Renal pelvis (tissue), 12 donors: ENCODE measurements around the gene SLC37A4. TPM values are rescaled to one million over a fixed set of nuclear protein-coding genes. Genes with fewer than 3 reads are reported as not detected.
"Not testable (repeated sequence)": the region's sequence is repeated elsewhere in the genome, so short reads cannot be mapped to it uniquely, and the experiment has no call there.

Experiments used
- DNase-seq: peaks from one replicate; pipeline ENCODE4 v3.0.0-alpha.2; 2013
- long read RNA-seq, 16 experiments: transcript quantifications; one replicate each; lab custom pipeline, GENCODE V29; 2026
- polyA plus RNA-seq, 3 donors: library from polyadenylated mRNA; unstranded; fragments of 120-200 nt; gene quantifications; one replicate each; pipeline ENCODE4 v1.2.1, GENCODE V29; 2013; ENCODE audit not compliant: insufficient read length in 3 of 3

SLC37A4 gene
- 100 to 1,000 TPM; 110 to 120 (median 112) TPM for polyA plus RNA-seq
- long read RNA-seq, donor 1, full-length matches to known transcripts: 27 of 67 reads
- long read RNA-seq, donor 1, partial matches to known transcripts: 40 of 67 reads
- long read RNA-seq, donor 1, other reads (novel, unspliced or antisense): 0 of 67 reads
- long read RNA-seq, donor 2, transcript SLC37A4-210 (9 exons, 2,040 nt): major isoform, 9 of 90 reads
- long read RNA-seq, donor 2, partial matches to known transcripts: 76 of 90 reads
- long read RNA-seq, donor 2, other reads (novel, unspliced or antisense): 0 of 90 reads
- long read RNA-seq, donor 3, transcript SLC37A4-210 (9 exons, 2,040 nt): major isoform, 16 of 47 reads
- long read RNA-seq, donor 3, partial matches to known transcripts: 28 of 47 reads
- long read RNA-seq, donor 3, other reads (novel, unspliced or antisense): 0 of 47 reads
- long read RNA-seq, donor 4, transcript SLC37A4-210 (9 exons, 2,040 nt): major isoform, 9 of 83 reads
- long read RNA-seq, donor 4, transcript SLC37A4-208 (6 exons, 2,626 nt): minor isoform, 6 of 83 reads
- long read RNA-seq, donor 4, partial matches to known transcripts: 68 of 83 reads
- long read RNA-seq, donor 4, other reads (novel, unspliced or antisense): 0 of 83 reads
- long read RNA-seq, donor 5, transcript SLC37A4-210 (9 exons, 2,040 nt): major isoform, 7 of 19 reads
- long read RNA-seq, donor 5, partial matches to known transcripts: 10 of 19 reads
- long read RNA-seq, donor 5, other reads (novel, unspliced or antisense): 0 of 19 reads
- long read RNA-seq, donor 6, transcript SLC37A4-210 (9 exons, 2,040 nt): major isoform, 9 of 49 reads
- long read RNA-seq, donor 6, partial matches to known transcripts: 38 of 49 reads
- long read RNA-seq, donor 6, other reads (novel, unspliced or antisense): 0 of 49 reads
- long read RNA-seq, donor 7, transcript SLC37A4-210 (9 exons, 2,040 nt): major isoform, 11 of 52 reads
- long read RNA-seq, donor 7, partial matches to known transcripts: 37 of 52 reads
- long read RNA-seq, donor 7, other reads (novel, unspliced or antisense): 0 of 52 reads
- long read RNA-seq, donor 8, partial matches to known transcripts: 0 of 3 reads
- long read RNA-seq, donor 8, other reads (novel, unspliced or antisense): 0 of 3 reads
- long read RNA-seq, donor 9, transcript SLC37A4-208 (6 exons, 2,626 nt): minor isoform, 6 of 92 reads
- long read RNA-seq, donor 9, transcript SLC37A4-210 (9 exons, 2,040 nt): major isoform, 27 of 92 reads
- long read RNA-seq, donor 9, partial matches to known transcripts: 59 of 92 reads
- long read RNA-seq, donor 9, other reads (novel, unspliced or antisense): 0 of 92 reads
- long read RNA-seq, donor 10, transcript SLC37A4-210 (9 exons, 2,040 nt): major isoform, 6 of 62 reads
- long read RNA-seq, donor 10, partial matches to known transcripts: 53 of 62 reads
- long read RNA-seq, donor 10, other reads (novel, unspliced or antisense): 0 of 62 reads
- long read RNA-seq, donor 11, transcript SLC37A4-210 (9 exons, 2,040 nt): major isoform, 8 of 31 reads
- long read RNA-seq, donor 11, partial matches to known transcripts: 22 of 31 reads
- long read RNA-seq, donor 11, other reads (novel, unspliced or antisense): 0 of 31 reads
- long read RNA-seq, donor 12, transcript SLC37A4-210 (9 exons, 2,040 nt): major isoform, 12 of 79 reads
- long read RNA-seq, donor 12, partial matches to known transcripts: 64 of 79 reads
- long read RNA-seq, donor 12, other reads (novel, unspliced or antisense): 0 of 79 reads
- long read RNA-seq, donor 13, transcript SLC37A4-210 (9 exons, 2,040 nt): major isoform, 9 of 17 reads
- long read RNA-seq, donor 13, partial matches to known transcripts: 6 of 17 reads
- long read RNA-seq, donor 13, other reads (novel, unspliced or antisense): 0 of 17 reads
- long read RNA-seq, donor 14: 0 reads
- long read RNA-seq, donor 15, transcript SLC37A4-210 (9 exons, 2,040 nt): major isoform, 10 of 59 reads
- long read RNA-seq, donor 15, partial matches to known transcripts: 45 of 59 reads
- long read RNA-seq, donor 15, other reads (novel, unspliced or antisense): 0 of 59 reads
- long read RNA-seq, donor 16, transcript SLC37A4-210 (9 exons, 2,040 nt): major isoform, 17 of 70 reads
- long read RNA-seq, donor 16, transcript SLC37A4-208 (6 exons, 2,626 nt): minor isoform, 10 of 70 reads
- long read RNA-seq, donor 16, partial matches to known transcripts: 41 of 70 reads
- long read RNA-seq, donor 16, other reads (novel, unspliced or antisense): 0 of 70 reads

DNA sequence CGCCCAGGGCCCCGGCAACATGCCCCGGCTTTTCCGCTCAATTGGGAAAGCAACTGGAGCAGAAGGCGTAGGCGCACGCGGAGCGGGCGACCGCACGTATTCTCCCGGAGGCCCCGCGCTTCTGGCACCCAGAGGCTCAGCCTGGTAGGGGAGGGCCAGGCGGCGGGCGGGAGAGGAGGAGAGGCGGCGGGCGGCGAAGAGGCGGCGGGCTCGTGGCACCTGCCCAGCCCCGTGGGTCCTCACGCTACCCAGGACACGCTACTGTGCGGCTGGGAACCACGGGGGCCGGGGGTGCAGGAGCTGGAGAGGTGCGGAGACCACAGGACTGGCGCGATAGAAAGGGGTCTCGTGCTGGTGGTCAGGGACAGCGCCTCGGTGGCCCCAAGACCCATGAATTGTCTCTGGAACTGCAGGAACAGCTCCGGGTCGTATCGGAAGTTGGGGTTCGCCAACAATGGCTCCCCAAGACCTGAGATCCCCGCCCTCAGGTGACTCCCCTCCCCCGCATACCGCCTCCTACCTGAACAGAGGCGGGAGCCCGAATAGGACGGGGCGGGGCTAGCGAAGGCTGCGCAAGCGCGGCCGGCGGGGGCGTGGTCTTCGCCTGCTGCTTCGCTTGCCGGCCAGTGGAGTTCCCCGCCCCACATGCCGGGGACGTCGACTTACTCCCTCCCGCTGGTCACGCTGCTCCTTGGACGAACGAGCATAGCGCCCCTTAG lies at the start of gene SLC37A4:
SLC37A4 (minus strand) TSS at position 549 of the 719 bp plus-strand sequence.
- DNase-seq: peak; percentile 97

DNA sequence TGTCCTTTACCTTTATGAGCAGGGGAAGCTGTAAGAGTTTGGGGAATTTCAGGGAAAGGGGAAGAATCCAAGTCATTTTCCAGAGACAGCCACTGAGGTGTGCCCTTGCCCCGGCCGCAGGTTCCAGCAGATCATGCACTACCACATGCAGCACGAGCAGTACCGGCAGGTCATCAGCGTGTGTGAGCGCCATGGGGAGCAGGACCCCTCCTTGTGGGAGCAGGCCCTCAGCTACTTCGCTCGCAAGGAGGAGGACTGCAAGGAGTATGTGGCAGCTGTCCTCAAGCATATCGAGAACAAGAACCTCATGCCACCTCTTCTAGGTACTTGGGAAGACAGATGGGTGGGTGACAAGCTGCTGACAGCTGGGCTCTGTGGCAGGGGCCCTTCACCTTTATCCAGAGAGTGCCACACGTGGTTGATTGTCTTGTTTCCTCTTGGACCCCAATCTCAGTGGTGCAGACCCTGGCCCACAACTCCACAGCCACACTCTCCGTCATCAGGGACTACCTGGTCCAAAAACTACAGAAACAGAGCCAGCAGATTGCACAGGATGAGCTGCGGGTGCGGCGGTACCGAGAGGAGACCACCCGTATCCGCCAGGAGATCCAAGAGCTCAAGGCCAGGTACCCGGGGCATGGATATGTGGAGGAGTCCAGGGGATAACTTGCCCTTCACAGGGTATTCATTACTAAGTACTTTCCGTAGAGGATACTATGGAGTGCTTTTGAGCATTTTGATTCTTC lies 48.2 kb upstream of the SLC37A4 start:
- no peak for DNase-seq

DNA sequence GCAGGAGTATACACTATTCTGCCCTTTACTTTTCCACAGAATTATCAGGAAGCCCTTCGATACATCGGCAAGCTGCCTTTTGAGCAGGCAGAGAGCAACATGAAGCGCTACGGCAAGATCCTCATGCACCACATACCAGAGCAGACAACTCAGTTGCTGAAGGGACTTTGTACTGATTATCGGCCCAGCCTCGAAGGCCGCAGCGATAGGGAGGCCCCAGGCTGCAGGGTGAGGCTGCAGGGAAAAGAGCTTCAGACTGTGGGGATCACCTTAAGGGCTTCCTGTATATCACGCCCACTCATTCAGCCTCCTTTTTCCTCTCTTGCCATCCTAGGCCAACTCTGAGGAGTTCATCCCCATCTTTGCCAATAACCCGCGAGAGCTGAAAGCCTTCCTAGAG lies 47.2 kb upstream of the SLC37A4 start:
- DNase-seq: no peak

DNA sequence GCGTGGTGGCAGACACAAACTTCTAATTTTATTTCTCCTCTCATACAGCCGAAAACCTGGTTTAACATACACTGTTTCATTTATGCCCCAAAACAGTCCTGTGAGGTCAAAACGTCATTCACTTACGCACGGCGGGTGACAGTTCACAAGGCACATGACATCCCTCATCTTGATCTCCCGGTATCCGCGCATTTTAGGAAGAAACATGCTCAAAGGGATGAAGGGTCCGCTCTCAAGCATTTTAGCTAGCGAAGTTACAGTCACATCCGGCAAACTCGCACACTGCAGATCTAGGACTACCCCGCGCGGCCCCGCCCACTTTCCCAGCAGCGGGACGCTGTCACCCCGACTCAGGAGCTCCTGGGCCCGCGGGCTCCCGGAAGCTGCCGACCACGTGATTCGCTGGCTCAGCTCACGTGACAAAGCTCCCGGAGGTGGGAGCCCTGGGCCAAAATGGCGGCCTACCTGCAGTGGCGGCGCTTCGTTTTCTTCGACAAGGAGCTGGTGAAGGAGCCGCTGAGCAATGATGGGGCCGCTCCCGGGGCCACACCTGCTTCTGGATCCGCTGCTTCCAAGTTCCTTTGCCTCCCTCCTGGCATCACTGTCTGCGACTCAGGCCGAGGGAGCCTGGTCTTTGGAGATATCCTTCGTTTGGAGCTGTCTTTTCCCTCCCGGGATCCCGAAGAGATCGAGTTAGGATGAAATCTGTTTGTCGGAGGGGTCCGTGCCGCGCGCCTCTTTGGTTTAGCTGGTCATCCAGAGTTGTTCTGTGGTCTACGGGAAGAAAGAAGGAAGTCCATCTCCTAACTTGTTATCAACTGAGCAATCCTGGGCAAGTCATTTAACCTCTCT lies 36.9 kb upstream of the SLC37A4 start, which contains the start of gene VPS11:
VPS11 (plus strand) TSS at position 448 of the 852 bp plus-strand sequence; CDS start at position 454, 6 bp downstream.
- DNase-seq: peak; percentile 96

DNA sequence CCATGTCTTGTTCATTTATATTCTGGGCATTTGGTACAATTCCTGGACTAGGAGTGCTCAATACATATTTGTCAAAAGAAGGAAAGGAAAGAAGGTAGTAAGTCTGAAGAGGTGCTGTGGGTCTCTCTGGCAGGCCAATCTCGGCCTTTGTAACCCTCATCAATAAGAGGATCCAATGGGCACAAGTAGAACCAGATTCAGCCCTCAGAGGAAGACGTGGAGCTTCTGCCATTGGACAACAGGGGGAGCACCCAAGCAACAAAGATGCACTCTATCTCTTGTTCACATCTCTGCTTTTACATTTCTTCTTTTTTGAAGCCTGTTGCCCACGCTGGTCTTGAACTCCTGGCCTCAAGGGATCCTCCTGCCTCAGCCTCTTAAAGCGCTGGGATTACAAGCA lies 34.7 kb upstream of the SLC37A4 start:
- DNase-seq: no peak

DNA sequence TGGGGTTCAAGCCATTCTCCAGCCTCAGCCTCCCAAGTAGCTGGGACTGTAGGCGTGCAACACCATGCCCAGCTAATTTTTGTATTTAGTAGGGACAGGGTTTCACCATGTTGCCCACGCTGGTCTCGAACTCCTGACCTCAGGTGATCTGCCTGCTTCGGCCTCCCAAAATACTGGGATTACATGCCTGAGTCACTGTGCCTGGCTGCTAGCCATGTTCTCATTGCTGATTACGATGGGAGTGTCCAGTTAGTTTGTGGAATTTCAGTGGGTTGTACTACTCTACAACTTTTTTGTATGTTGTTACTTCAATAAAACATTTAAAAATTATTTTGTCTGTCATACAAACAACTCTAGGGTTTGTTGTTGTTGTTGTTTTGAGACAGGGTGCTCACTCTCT lies 32.1 kb upstream of the SLC37A4 start:
- DNase-seq: no peak

DNA sequence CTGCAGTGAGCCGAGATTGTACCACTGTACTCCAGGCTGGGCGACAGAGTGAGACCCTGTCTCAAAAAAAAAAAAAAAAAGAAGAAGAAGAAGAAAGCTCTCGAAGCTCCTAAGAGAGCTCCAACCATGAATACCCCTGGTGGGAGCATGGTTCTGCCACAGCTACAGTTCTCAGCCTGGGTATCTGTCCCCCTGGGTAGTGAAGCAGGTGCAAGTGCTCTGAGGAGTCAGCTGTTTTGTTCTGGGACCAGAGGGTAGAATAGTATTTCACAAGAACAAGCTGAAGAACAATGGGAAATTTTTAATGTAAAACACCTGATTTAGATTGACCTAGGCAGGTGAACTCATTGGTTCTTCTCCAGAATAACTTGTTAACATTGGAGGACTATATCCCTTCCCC lies 30.6 kb upstream of the SLC37A4 start:
- DNase-seq: no peak

DNA sequence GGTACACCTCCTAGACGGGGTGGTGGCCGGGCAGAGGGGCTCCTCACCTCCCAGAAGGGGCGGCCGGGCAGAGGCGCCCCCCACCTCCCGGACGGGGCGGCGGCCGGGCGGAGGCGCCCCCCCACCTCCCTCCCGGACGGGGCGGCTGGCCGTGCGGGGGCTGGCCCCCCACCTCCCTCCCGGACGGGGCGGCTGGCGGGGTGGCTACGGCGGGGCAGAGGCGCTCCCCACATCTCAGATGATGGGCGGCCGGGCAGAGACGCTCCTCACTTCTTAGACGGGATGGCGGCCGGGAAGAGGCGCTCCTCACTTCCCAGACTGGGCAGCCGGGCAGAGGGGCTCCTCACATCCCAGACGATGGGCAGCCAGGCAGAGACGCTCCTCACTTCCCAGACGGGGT lies 28.5 kb upstream of the SLC37A4 start:
- DNase-seq: not testable (repeated sequence)

DNA sequence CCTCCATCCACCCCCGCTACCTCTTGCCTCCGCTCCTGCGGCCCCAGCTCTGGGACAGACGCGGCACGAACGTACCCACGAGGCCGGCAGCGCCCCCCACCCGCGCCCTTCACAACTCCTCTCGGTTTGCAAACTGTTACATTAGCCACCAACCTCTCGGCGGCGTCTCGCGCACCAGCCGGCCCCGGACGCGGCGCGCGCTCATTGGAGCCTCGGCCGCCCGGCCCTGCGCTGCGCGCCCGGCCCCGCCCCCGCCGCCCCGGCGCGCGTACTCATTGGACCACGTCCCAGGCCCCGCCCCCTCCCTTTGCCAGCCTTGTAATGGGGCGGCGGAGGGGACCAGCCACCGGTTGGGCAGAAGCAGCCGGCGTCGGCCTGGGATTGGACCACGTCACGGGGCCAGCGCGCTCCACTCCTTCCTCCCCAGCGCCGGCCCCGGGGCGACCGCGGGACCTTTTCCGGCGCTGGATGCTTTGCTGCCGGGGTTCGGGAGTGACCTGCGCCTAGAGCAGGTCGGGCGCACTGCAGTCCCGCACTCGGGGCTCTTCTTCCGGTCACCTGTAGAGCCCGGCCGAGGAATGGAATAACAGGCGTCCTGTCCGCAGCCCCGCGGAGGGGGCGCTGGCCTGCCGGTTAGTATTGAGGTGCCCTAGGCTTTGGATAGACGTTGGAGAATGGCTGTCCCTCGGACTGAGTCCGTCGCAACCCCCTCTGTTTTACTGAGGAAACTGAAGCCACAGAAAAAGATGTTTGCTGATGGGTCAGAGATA lies 26.5 kb upstream of the SLC37A4 start, which contains the start of gene HYOU1:
HYOU1 (minus strand) TSS at position 206 of the 770 bp plus-strand sequence. CDS start 1,045 bp downstream, outside the sequence.
- DNase-seq: peak; percentile 97

DNA sequence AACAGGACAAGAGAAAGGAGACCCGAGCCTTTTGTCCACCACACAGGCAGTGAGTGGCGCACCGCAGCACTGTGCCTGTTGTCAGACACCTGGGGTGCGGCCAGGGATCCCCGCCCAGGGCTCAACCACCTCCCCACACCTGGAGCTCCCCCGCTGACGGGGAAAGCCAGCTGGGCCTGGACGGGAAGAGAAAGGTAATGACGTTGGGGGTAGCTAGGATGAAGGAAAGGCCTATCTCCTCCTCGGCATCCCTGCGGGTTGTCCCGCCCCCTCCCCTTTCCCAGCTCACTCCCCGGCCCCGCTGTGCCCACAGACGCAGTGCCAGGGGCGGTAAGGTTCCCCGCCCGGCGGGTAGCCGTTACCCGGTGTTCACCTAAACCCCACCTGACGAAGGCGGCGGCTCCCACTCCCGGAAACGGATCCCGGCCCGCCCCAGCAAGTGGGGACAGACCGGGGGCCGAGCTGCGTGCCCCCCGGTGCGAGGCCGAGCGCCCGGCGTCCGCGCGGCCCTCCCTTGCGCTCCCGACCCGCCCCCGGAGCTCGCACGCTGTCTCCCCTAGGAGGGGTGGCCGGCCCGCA lies 25.8 kb upstream of the SLC37A4 start:
- DNase-seq: no peak

DNA sequence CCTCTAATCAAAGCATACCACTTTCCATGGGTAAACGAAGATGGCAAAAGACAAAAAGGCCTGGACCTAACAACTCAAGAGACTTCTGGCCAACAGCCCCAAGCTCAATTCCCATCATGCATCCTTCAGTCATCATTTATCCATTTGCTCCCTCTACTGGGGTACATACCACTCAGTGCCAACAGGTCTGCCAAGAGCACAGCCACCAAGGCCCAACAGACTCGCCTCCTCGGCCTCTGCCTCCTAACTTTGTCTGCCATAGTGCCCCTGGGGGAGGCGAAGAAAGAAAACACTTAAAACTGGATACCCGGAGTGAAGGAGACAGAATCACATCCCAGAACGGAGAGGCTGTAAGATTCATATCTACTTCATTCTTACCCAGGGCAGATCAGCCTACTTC lies 25.2 kb upstream of the SLC37A4 start:
- DNase-seq: no peak

DNA sequence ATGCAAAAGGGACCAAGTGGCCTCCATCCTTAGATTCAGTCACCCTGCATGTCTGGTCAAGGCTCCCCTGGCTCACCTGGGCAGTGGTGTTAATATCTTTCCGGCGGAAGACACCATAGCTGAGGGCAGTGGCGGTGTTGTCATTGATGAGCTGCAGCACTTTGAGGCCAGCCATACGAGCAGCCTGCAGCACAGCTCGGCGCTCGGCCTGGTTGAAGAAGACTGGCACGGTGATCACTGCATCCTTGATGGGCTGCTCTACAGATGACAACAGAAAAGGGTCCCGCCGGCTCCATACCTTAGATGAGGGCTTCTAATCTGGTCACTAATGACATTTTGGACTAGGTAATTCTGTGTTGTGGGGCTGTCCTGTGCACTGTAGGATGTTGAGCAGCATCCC lies 23.7 kb upstream of the SLC37A4 start:
- no peak for DNase-seq

DNA sequence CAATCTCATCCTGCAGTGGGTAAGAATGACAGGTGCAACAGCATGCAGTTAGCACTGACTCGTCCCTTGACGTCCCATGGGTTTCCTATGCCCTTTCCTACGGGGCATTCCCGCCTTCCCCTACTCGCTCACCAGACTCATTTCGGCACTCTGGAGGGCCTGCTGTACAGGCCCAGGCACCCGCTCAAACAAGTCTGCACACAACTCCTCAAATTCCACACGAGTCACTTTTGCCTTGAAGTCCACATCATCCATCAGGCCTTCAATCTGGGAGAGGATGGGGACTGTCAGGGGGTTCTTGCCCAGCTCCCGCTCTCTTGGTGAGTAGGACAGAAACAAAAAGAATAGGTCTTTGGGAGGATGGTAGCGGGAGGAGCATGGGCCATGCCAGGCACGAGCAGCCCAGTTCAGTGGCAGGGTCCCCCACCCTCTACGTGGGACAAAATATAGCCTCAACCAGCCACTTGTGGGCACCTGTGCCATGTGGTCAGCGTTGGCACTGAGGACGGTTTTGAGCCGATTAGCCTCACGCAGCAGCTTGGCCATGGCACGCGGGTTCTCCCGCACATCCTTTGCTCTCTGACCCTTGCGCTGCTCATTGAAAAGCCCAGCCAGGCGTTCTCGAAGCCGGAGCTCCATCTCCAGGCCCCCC lies 21.6 kb upstream of the SLC37A4 start:
- no peak for DNase-seq

DNA sequence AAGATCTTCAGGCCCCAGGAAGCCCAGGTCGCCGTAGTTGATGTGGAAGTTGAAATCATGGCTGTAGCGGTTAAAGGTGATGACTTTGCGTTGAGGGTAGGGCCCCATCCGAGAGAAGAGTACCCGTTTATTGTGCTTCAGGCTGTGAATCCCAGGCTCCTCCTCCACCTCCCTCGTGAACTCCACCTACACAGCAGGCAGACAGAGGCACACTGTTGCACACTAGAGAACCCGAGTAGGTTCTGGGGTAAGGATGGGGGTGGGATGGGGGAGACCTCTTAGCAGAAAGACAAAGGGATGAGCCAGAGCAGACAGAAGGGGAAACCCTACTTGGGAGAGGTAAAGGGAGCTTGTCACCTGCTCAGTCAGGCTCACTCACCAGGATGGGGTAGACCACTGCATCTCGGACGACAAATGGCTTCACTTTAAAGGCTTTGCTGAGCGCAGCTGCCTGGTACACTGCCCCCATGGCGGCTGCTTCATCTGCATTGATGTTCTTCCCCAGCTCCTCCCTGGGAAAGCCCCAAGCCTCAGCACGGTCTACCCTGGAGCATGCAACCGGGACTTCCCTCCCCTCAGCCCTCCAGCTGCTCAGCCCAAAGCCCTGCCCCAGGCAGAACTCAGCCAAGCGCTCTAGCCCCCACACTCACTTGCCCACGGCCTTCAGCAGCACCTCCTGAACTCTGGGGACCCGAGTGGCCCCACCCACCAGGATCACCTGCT lies 20.9 kb upstream of the SLC37A4 start:
- DNase-seq: no peak

DNA sequence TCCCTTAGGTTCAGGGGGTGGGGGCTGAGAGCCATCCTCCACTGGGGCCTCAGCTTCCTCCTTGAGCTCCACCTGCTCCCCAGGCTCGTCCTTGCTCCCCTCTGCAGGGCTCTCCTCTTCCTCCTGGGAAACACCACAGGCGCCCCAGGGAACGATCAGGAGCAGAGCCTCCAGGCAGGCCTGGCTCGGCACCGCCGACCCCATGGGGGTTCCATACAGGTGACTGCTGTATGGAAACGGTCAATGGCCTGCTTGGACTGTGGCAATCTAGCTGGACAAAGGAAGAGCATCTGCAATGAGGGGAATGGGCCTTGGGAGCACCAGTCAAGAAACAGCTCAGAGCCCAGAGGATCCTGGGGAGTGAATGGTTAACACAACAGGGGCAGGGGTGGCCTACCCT lies 18.4 kb upstream of the SLC37A4 start:
- DNase-seq: no peak
